ENCODE results near the gene TUFT1. TPM values are rescaled to one million over a fixed set of nuclear protein-coding genes. Genes with fewer than 3 reads are reported as not detected.

The TUFT1 gene
- total and polyA plus RNA-seq, 9 of the 15 experiments (the other 6 are each of a cell fraction or from before 2014, with no cell fraction given), result 0.54 to 2.0 (median 1.7) TPM

DNA sequence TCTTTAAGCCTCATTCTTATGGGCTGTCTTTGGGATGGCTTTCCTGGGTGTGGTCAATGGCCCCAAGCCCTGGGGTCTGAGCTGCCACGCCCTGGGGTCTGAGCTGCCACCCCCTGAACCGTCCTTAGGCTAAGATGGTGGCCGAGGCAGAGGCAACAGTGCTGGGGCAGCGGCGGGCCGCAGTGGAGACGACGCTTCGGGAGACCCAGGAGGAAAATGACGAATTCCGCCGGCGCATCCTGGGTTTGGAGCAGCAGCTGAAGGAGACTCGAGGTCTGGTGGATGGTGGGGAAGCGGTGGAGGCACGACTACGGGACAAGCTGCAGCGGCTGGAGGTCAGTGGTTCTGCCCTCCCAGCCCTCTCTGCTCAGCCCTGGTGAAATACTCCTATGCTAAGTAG, 10.3 kb upstream of the TUFT1 start (continued):
- TF ChIP-seq, protein P1, sequence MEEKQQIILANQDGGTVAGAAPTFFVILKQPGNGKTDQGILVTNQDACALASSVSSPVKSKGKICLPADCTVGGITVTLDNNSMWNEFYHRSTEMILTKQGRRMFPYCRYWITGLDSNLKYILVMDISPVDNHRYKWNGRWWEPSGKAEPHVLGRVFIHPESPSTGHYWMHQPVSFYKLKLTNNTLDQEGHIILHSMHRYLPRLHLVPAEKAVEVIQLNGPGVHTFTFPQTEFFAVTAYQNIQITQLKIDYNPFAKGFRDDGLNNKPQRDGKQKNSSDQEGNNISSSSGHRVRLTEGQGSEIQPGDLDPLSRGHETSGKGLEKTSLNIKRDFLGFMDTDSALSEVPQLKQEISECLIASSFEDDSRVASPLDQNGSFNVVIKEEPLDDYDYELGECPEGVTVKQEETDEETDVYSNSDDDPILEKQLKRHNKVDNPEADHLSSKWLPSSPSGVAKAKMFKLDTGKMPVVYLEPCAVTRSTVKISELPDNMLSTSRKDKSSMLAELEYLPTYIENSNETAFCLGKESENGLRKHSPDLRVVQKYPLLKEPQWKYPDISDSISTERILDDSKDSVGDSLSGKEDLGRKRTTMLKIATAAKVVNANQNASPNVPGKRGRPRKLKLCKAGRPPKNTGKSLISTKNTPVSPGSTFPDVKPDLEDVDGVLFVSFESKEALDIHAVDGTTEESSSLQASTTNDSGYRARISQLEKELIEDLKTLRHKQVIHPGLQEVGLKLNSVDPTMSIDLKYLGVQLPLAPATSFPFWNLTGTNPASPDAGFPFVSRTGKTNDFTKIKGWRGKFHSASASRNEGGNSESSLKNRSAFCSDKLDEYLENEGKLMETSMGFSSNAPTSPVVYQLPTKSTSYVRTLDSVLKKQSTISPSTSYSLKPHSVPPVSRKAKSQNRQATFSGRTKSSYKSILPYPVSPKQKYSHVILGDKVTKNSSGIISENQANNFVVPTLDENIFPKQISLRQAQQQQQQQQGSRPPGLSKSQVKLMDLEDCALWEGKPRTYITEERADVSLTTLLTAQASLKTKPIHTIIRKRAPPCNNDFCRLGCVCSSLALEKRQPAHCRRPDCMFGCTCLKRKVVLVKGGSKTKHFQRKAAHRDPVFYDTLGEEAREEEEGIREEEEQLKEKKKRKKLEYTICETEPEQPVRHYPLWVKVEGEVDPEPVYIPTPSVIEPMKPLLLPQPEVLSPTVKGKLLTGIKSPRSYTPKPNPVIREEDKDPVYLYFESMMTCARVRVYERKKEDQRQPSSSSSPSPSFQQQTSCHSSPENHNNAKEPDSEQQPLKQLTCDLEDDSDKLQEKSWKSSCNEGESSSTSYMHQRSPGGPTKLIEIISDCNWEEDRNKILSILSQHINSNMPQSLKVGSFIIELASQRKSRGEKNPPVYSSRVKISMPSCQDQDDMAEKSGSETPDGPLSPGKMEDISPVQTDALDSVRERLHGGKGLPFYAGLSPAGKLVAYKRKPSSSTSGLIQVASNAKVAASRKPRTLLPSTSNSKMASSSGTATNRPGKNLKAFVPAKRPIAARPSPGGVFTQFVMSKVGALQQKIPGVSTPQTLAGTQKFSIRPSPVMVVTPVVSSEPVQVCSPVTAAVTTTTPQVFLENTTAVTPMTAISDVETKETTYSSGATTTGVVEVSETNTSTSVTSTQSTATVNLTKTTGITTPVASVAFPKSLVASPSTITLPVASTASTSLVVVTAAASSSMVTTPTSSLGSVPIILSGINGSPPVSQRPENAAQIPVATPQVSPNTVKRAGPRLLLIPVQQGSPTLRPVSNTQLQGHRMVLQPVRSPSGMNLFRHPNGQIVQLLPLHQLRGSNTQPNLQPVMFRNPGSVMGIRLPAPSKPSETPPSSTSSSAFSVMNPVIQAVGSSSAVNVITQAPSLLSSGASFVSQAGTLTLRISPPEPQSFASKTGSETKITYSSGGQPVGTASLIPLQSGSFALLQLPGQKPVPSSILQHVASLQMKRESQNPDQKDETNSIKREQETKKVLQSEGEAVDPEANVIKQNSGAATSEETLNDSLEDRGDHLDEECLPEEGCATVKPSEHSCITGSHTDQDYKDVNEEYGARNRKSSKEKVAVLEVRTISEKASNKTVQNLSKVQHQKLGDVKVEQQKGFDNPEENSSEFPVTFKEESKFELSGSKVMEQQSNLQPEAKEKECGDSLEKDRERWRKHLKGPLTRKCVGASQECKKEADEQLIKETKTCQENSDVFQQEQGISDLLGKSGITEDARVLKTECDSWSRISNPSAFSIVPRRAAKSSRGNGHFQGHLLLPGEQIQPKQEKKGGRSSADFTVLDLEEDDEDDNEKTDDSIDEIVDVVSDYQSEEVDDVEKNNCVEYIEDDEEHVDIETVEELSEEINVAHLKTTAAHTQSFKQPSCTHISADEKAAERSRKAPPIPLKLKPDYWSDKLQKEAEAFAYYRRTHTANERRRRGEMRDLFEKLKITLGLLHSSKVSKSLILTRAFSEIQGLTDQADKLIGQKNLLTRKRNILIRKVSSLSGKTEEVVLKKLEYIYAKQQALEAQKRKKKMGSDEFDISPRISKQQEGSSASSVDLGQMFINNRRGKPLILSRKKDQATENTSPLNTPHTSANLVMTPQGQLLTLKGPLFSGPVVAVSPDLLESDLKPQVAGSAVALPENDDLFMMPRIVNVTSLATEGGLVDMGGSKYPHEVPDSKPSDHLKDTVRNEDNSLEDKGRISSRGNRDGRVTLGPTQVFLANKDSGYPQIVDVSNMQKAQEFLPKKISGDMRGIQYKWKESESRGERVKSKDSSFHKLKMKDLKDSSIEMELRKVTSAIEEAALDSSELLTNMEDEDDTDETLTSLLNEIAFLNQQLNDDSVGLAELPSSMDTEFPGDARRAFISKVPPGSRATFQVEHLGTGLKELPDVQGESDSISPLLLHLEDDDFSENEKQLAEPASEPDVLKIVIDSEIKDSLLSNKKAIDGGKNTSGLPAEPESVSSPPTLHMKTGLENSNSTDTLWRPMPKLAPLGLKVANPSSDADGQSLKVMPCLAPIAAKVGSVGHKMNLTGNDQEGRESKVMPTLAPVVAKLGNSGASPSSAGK (IDR thresholded peaks at IDR 0.05), result no peak
- no peak for TF ChIP-seq DACH1 (IDR thresholded peaks at IDR 0.05; ENCODE audit: partially characterized antibody)
- no peak for TF ChIP-seq CEBPG (CRISPR knock-in tag; IDR thresholded peaks at IDR 0.05)
- TF ChIP-seq CEBPG (tag; conservative IDR thresholded peaks at IDR 0.05 in 1 of 2, IDR thresholded peaks at IDR 0.05 in 1 of 2), result no peak
- TF ChIP-seq KAT2B (IDR thresholded peaks at IDR 0.05; ENCODE audit: low read depth, low read length), result no peak
- TF ChIP-seq NKRF (IDR thresholded peaks at IDR 0.05; ENCODE audit: borderline replicate concordance), result no peak
- no peak for TF ChIP-seq SRSF3 (IDR thresholded peaks at IDR 0.05; ENCODE audit: insufficient read depth, low read length)
- TF ChIP-seq FOS (IDR thresholded peaks at IDR 0.05; ENCODE audit: extremely low read depth, insufficient read length), result no peak

Data from K562 (cell line).